ENCODE results near the gene TENM4.

GRCh38 chr11:79017811-79018210 lies 423.0 kb downstream of the TENM4 start:
- TF ChIP-seq BHLHE40 (IDR thresholded peaks at IDR 0.05; ENCODE audit: low read depth, low read length), result no peak
- no peak for TF ChIP-seq RFX5 (IDR thresholded peaks at IDR 0.05)
- TF ChIP-seq CTCF (IDR thresholded peaks at IDR 0.05), result no peak
